Sigmoid colon (tissue), 7 donors: ENCODE data around the gene VILL. TPM values are rescaled to one million over a fixed set of nuclear protein-coding genes. Genes with fewer than 3 reads are reported as not detected.

Experiments used
- DNase-seq: peaks from one replicate; pipeline ENCODE4 v3.0.0-alpha.2; 2019
- H3K27ac ChIP-seq, 4 donors: fragments of 200-600 bp; sonication (generic); one replicate each; pipeline ENCODE4 v1.5.1; 2016 to 2019; ENCODE audit warnings: mild to moderate bottlenecking in 1 of 4
- H3K27me3 ChIP-seq, 3 donors: fragments of 200-600 bp; sonication (generic); one replicate each; pipeline ENCODE4 v1.5.1; 2019; ENCODE audit warnings: mild to moderate bottlenecking in 1 of 3
- H3K36me3 ChIP-seq, 4 donors: fragments of 200-600 bp; sonication (generic); one replicate each; pipeline ENCODE4 v1.5.1; 2016 to 2019
- H3K4me1 ChIP-seq, 4 donors: fragments of 200-600 bp; sonication (generic); one replicate each; pipeline ENCODE4 v1.5.1; 2017 to 2019
- H3K4me3 ChIP-seq, 4 donors: fragments of 200-600 bp; sonication (generic); one replicate each; pipeline ENCODE4 v1.5.1; 2017 to 2019; ENCODE audit warnings: mild to moderate bottlenecking in 2 of 4, moderate library complexity in 1 of 4
- H3K9me3 ChIP-seq, 4 donors: fragments of 200-600 bp in 3 of 4; sonication (generic) in 3 of 4; one replicate each; pipeline versions ENCODE4 v1.5.1 to v1.6.1; 2013 to 2019
- EP300 ChIP-seq, 4 donors: sonication (generic); formaldehyde crosslinking; IDR thresholded peaks; one replicate each; pipeline ENCODE4 v1.6.1; 2017; ENCODE audit warnings: antibody characterized with exemption in 4 of 4
- POLR2A ChIP-seq, 2 donors: fragments of 450-650 bp; IDR thresholded peaks; one replicate each; pipeline ENCODE4 v1.6.1; 2016; ENCODE audit warnings: antibody characterized with exemption in 2 of 2, mild to moderate bottlenecking in 2 of 2, moderate library complexity in 2 of 2
- POLR2AphosphoS5 ChIP-seq, 4 donors: sonication (generic); formaldehyde crosslinking; IDR thresholded peaks; one replicate each; pipeline ENCODE4 v1.6.1; 2017; ENCODE audit warnings: antibody characterized with exemption in 4 of 4
- WGBS, 2 donors: extraction: QIAGEN DNeasy Blood & Tissue Kit; methylation state at CpG; one replicate each; pipeline ENCODE4 v1.1.7; 2013; 5-methylcytosine and 5-hydroxymethylcytosine counted together
- intact Hi-C: fragments of 100-400 bp; cut with DNase I; formaldehyde crosslinking; loops from one replicate; pipeline ENCODE4 v1.15.1; 2023
- polyA plus RNA-seq, 3 donors: library from polyadenylated mRNA; stranded (reverse); fragments of 200-250 nt; gene quantifications; one replicate each; pipeline ENCODE4 v1.2.3, GENCODE V29; 2013
- total RNA-seq, 4 donors: library from RNA; depleted of rRNA; stranded (reverse); fragments of >200 nt; gene quantifications; one replicate each; pipeline ENCODE4 v1.1.0, GENCODE V29; 2016
- TF ChIP-seq, protein P1 (sequence below), 4 experiments: fragments of 450-650 bp in 3 of 4; fragments of 200-600 bp in 1 of 4; IDR thresholded peaks; one replicate each; pipeline ENCODE4 v1.5.1; 2016 to 2019; ENCODE audit warnings: antibody characterized with exemption in 4 of 4, mild to moderate bottlenecking in 3 of 4, moderate library complexity in 2 of 4
- donor health status: healthy with polysubstance abuse.
- donor health status: Bipolar disorder and iron deficiency.
- donor health status: healthy.

Gene VILL
- total and polyA plus RNA-seq, 7 donors, result 5.3 to 175 (median 8.3) TPM

DNA sequence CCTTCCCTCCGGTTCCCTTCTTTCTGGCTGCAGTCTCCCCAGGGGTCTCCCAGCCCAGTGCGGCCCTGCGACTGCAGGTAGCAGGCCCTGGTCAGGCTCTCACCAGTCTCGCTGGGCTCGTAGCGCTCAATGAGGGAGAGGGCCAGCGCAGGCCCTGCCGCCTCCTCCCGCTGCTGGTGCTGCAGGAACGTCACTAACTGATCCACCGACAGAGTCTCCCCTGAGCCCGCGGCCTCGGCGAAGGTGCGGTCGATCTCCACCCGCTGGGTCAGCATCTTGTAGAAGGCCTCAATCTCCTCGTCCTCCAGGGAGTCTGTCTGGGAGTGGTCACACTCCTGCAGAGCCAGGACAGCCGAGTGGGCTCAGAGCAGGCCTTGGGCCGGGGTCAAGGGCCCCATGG lies 20.5 kb downstream of the VILL start:
- Histone ChIP-seq H3K36me3 (peaks cover 12 to 67% (median 19%) of the 10 kb centered on the region in 4 donors), H3K4me1 (no peaks in the 10 kb centered on the region), H3K27me3 (no peaks in the 10 kb centered on the region), H3K4me3 (no peak overlapping the region), H3K9me3 (peaks cover 0 to 2% (median 0%) of the 10 kb centered on the region in 4 donors), H3K27ac (no peak overlapping the region)
- DNase-seq, result no peak
- 94 to 95% methylated on average over 21 of the region's 21 CpGs for WGBS, 2 donors
- no peak for TF ChIP-seq POLR2A (IDR thresholded peaks at IDR 0.05)
- no peak for TF ChIP-seq EP300 (IDR thresholded peaks at IDR 0.05)
- TF ChIP-seq POLR2AphosphoS5 (IDR thresholded peaks at IDR 0.05), result no peak
- intact Hi-C loops, result no loop called here

DNA sequence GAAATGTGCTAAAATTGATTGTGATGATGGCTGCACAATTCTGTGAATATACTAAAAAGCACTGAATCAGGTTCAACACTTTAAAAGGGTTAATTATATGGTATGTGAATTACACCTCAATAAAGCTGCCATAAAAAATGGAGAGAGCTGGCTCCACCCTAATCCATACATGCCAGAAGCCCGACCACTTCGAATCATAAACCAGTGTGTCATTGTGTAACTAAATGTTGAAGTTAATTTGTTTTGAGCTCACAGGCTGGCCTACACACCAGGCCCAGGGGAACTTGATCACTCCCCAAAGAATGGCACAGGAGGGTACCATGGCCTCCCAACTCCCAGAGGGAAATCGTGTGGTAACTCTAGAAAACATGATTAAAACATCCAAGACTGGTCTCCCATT lies 24.9 kb downstream of the VILL start:
- no peaks in the 10 kb centered on the region for H3K27me3 ChIP-seq
- peaks cover 0 to 2% (median 0%) of the 10 kb centered on the region in 4 donors for H3K9me3 ChIP-seq
- peaks cover 16 to 65% (median 23%) of the 10 kb centered on the region in 4 donors for H3K36me3 ChIP-seq
- no peak overlapping the region for H3K4me3 ChIP-seq
- TF ChIP-seq, protein P1, sequence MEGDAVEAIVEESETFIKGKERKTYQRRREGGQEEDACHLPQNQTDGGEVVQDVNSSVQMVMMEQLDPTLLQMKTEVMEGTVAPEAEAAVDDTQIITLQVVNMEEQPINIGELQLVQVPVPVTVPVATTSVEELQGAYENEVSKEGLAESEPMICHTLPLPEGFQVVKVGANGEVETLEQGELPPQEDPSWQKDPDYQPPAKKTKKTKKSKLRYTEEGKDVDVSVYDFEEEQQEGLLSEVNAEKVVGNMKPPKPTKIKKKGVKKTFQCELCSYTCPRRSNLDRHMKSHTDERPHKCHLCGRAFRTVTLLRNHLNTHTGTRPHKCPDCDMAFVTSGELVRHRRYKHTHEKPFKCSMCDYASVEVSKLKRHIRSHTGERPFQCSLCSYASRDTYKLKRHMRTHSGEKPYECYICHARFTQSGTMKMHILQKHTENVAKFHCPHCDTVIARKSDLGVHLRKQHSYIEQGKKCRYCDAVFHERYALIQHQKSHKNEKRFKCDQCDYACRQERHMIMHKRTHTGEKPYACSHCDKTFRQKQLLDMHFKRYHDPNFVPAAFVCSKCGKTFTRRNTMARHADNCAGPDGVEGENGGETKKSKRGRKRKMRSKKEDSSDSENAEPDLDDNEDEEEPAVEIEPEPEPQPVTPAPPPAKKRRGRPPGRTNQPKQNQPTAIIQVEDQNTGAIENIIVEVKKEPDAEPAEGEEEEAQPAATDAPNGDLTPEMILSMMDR (IDR thresholded peaks at IDR 0.05), result no peak
- no peak for TF ChIP-seq POLR2A (IDR thresholded peaks at IDR 0.05)
- TF ChIP-seq POLR2AphosphoS5 (IDR thresholded peaks at IDR 0.05), result no peak
- no peak for TF ChIP-seq EP300 (IDR thresholded peaks at IDR 0.05)
- DNase-seq, result peak; percentile 49
- H3K27ac ChIP-seq, result no peak overlapping the region
- H3K4me1 ChIP-seq, result no peaks in the 10 kb centered on the region
- WGBS, 2 donors, result 17 to 69% methylated on average over 3 of the region's 3 CpGs
- intact Hi-C loops, result no loop called here

- no peak overlapping the region for H3K27ac ChIP-seq
- H3K9me3 ChIP-seq, result peaks cover 0 to 2% (median 0%) of the 10 kb centered on the region in 4 donors
- H3K36me3 ChIP-seq, result peaks cover 16 to 61% (median 23%) of the 10 kb centered on the region in 4 donors
- TF ChIP-seq EP300 (IDR thresholded peaks at IDR 0.05), result no peak
- no peak for TF ChIP-seq POLR2AphosphoS5 (IDR thresholded peaks at IDR 0.05)
- TF ChIP-seq, protein P1 (IDR thresholded peaks at IDR 0.05), result no peak
- TF ChIP-seq POLR2A (IDR thresholded peaks at IDR 0.05), result no peak
- H3K27me3 ChIP-seq, result no peaks in the 10 kb centered on the region
- WGBS, 2 donors, result 17 to 76% methylated on average over 3 of the region's 3 CpGs
- intact Hi-C loops, result no loop called here
- no peak overlapping the region for H3K4me3 ChIP-seq
- DNase-seq, result peak; percentile 38
- H3K4me1 ChIP-seq, result no peaks in the 10 kb centered on the region
Measured at GRCh38 chr3:38015984-38016383, 25.4 kb downstream of the VILL start.

DNA sequence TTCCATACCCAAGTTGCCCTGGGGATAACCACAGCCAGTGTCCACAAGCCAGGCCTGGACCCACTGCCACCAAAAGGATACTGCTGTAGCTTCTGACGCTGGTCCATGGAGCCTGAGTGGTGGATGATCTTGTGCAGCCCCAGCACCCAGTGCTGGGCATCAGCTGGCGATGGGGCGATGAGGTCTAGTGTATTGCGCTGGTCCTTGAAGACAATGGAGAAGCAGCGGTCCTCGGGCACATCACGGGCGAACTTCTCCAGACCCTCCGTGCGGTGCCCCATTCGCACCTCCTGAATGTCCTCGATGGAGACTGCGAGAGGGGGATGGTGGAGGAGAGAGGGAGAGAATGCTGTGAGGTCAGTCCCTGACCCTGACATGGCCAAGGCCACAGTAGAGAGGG lies 25.8 kb downstream of the VILL start:
- H3K27ac ChIP-seq, result no peak overlapping the region
- no peak overlapping the region for H3K4me3 ChIP-seq
- intact Hi-C loops, result no loop called here
- 98% methylated on average over 13 of the region's 13 CpGs for WGBS, 2 donors
- H3K4me1 ChIP-seq, result no peaks in the 10 kb centered on the region
- H3K36me3 ChIP-seq, result peaks cover 16 to 57% (median 23%) of the 10 kb centered on the region in 4 donors
- no peaks in the 10 kb centered on the region for H3K27me3 ChIP-seq
- TF ChIP-seq POLR2A (IDR thresholded peaks at IDR 0.05) (no peak), POLR2AphosphoS5 (IDR thresholded peaks at IDR 0.05) (no peak), EP300 (IDR thresholded peaks at IDR 0.05) (no peak)
- TF ChIP-seq, protein P1 (IDR thresholded peaks at IDR 0.05), result no peak
- H3K9me3 ChIP-seq, result peaks cover 0 to 2% (median 0%) of the 10 kb centered on the region in 4 donors
- DNase-seq, result peak; percentile 60

DNA sequence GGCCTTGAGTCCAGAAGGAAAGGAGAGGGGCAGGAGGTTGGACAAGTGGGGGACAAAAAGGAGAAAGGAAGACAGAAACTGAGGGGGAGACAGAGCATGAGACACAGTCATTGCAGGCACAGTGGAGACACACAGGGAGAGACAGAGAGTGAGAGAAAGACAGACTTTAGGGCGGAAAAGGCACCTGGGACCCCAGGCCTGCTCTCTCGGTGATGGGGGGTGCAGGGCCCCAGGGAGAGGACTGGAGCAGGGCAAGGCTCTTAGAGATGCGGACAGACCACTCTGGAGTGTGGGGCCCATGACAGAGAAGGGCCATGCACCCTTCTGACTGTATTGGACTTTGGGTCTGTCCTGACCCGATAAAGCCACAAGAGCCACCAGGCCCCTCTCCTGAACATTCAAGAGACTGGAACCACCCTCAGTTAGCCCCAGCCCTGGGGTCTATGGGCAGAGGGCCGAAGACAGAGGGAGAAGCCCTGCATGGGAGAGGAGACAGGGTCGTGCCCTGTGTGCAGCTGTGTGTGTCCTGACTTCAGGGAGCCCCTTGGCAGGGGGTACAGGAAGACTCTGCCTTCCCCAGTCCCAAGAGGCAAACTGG lies 26.4 kb downstream of the VILL start:
- WGBS, 2 donors, result 79 to 88% methylated on average over 6 of the region's 6 CpGs
- no peak for TF ChIP-seq EP300 (IDR thresholded peaks at IDR 0.05)
- TF ChIP-seq POLR2AphosphoS5 (IDR thresholded peaks at IDR 0.05), result no peak
- TF ChIP-seq POLR2A (IDR thresholded peaks at IDR 0.05), result no peak
- TF ChIP-seq, protein P1 (IDR thresholded peaks at IDR 0.05), result no peak
- DNase-seq, result peak; percentile 46
- H3K27me3 ChIP-seq, result no peaks in the 10 kb centered on the region
- intact Hi-C loops, result no loop called here
- peaks cover 16 to 54% (median 23%) of the 10 kb centered on the region in 4 donors for H3K36me3 ChIP-seq
- no peak overlapping the region for H3K27ac ChIP-seq
- H3K9me3 ChIP-seq, result peaks cover 0 to 2% (median 0%) of the 10 kb centered on the region in 4 donors
- H3K4me1 ChIP-seq, result no peaks in the 10 kb centered on the region
- H3K4me3 ChIP-seq, result no peak overlapping the region
